Measurements from ENCODE around the gene ACTL6B. TPM values are rescaled to one million over a fixed set of nuclear protein-coding genes. Genes with fewer than 3 reads are reported as not detected.
A peak's percentile ranks its signal among the peaks of the same experiment; 100 is the strongest.

Gene ACTL6B
- total and polyA plus RNA-seq, 9 of the 15 experiments (the other 6 are each of a cell fraction or from before 2014, with no cell fraction given) = not detected

DNA sequence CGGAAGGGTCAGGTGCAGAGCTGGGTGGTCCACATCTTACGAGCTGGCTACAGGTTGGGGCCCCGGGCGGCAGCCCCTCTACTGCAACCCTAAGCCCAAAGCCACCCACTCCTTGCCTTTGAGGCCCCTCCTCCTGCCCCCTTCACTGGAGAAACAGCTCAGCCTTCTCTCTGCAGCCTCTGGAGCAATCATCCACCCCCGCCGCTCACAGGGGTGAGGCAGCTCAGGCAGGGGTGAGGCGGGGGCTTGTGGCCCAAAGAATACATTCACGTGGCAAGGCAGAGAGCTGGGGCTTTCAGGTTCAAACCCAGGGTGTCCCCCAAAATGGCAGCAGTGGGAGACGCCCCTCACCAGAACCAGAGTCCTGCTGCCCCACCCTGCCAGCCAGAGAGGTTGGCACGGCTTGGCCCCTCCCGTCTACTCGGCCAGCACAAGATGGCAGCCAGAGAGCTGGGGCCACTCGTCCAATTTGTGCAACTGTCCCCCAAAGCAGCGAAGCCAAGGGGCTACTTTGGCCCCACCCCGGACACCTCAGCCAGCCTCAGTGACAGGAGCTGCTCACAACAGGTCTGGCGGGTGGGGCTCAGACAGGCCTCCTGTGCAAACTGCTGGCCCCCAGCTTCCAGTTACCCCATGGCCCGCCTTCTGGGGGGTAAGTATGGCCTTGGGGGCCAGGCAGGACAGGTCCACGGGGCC, 24.5 kb upstream of the ACTL6B start (continued):
- TF ChIP-seq MTA1 (IDR thresholded peaks at IDR 0.05; ENCODE audit: borderline replicate concordance) (0 out of 2 replicates have a peak, but pooled peaks have one; percentile 61), ZNF444 (CRISPR knock-in tag; IDR thresholded peaks at IDR 0.05) (no peak), ZNF253 (CRISPR knock-in tag; conservative IDR thresholded peaks at IDR 0.05) (0 out of 2 replicates have a peak, but pooled peaks have one; percentile 44), SUPT5H (IDR thresholded peaks at IDR 0.05) (peak; percentile 58; the same call in 1 of the 2 replicates), RBFOX2 (IDR thresholded peaks at IDR 0.05; ENCODE audit: low read depth, low read length) (peak; percentile 63), CHD2 (IDR thresholded peaks at IDR 0.05; ENCODE audit: low read depth, low read length) (0 out of 2 replicates have a peak, but pooled peaks have one; percentile 24)
- TF ChIP-seq, protein P1, sequence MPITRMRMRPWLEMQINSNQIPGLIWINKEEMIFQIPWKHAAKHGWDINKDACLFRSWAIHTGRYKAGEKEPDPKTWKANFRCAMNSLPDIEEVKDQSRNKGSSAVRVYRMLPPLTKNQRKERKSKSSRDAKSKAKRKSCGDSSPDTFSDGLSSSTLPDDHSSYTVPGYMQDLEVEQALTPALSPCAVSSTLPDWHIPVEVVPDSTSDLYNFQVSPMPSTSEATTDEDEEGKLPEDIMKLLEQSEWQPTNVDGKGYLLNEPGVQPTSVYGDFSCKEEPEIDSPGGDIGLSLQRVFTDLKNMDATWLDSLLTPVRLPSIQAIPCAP (CRISPR knock-in tag; IDR thresholded peaks at IDR 0.05; ENCODE audit: borderline replicate concordance) = no peak

DNA sequence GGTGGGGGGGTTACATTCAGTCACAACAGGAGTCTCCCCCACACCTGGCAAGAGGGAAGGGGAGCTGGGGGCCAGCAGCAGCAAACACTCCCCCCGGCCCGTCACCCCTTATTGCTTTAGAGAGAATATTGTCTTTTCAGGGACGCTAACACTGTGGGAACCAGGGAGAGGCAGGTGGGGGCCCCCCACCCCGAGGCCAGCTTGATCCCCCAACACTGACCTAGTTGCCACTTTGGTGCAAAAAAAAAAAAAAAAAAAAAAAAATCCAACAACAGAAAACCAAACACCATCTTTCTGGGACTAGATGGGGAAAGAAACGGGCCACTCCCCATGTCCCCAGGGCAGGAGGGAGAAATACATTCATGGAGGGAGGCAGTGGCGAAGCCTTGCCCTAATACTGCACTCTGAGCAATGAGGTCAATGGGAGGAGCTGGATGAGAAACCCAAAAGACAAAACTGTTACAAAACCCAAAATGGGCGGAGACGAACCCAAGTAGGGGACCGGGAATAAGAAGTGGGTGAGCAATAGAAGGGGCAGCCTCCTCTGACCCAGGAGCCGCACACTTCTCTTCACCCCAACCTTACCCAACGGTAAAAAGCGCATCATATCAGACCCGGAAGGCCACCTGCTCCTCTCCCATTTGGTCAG, 23.8 kb upstream of the ACTL6B start:
- Histone ChIP-seq H3K9me3 (replicated peaks; ENCODE audit: control insufficient read depth, insufficient read depth, low read depth, low read length) (no peaks in the 10 kb centered on the region), H4K20me1 (replicated peaks; ENCODE audit: control insufficient read depth, insufficient read depth, low read length) (peaks cover 22% of the 10 kb centered on the region; the same call in 1 of the 2 replicates), H3K79me2 (ENCODE audit: control insufficient read depth, insufficient read depth, low read length) (peaks cover 32% of the 10 kb centered on the region), H2AFZ (ENCODE audit: low read depth, low read length) (no peak overlapping the region), H3K4me2 (ENCODE audit: insufficient read depth, low read length) (no peak overlapping the region), H3K27me3 (ENCODE audit: control insufficient read depth in 2 of 2, insufficient read depth in 2 of 2, low read length in 2 of 2) (no peaks in the 10 kb centered on the region), H3K9ac (ENCODE audit: insufficient read depth in 1 of 2, low read depth in 2 of 2, low read length in 2 of 2) (peak overlapping the region in 1 of 2 experiments; percentile 76; a peak in 1 of 4 replicates), H3K36me3 (ENCODE audit: control insufficient read depth, insufficient read depth, low read length) (peaks cover 88% of the 10 kb centered on the region; the same call in 2 of the 3 replicates), H3K9me1 (ENCODE audit: control insufficient read depth, insufficient read depth, low read length) (no peaks in the 10 kb centered on the region), H3K27ac (ENCODE audit: extremely low read depth, low read depth, low read length) (no peak overlapping the region), H3K4me3 (no peak overlapping the region), H3K4me1 (replicated peaks in 1 of 2; ENCODE audit: control insufficient read depth in 2 of 2, insufficient read depth in 2 of 2, low read length in 2 of 2) (peaks cover 4 to 91% of the 10 kb centered on the region in 2 experiments)
- ChIA-PET POLR2A (interaction anchor here (0.6 to 2.4 kb wide), 15 partner anchors 9 to 210 kb away, joined by 3 to 16 read pairs (median 4); partner anchors contain the start of genes MOSPD3 and UFSP1), CTCF (ENCODE audit: low intra/inter-chr PET ratio) (no interaction called here)
- in situ Hi-C loops (cut with MboI) = no loop called here
- FAIRE-seq (peak; percentile 72), ATAC-seq (peak; percentile 13), DNase-seq (ENCODE audit: extremely low read depth in 1 of 4, low spot score in 3 of 4) (peak in 3 of 4 experiments; percentile 15 to 49 (median 34))
- BruUV-seq (replicated peaks) = no TSS peak
- 59% methylated on average over 10 of the region's 13 CpGs for WGBS (ENCODE audit: insufficient coverage, low coverage, missing lambda C conversion rate)
- intact Hi-C loops (cut with micrococcal nuclease) = no loop called here
- TF ChIP-seq POLR2AphosphoS5 (IDR thresholded peaks at IDR 0.05; ENCODE audit: control insufficient read depth, insufficient read depth, low read depth, low read length) = peak; percentile 18; the same call in 1 of the 2 replicates
- TF ChIP-seq ZNF347 (CRISPR knock-in tag; IDR thresholded peaks at IDR 0.05; ENCODE audit: low read depth) = no peak
- TF ChIP-seq, protein P2, sequence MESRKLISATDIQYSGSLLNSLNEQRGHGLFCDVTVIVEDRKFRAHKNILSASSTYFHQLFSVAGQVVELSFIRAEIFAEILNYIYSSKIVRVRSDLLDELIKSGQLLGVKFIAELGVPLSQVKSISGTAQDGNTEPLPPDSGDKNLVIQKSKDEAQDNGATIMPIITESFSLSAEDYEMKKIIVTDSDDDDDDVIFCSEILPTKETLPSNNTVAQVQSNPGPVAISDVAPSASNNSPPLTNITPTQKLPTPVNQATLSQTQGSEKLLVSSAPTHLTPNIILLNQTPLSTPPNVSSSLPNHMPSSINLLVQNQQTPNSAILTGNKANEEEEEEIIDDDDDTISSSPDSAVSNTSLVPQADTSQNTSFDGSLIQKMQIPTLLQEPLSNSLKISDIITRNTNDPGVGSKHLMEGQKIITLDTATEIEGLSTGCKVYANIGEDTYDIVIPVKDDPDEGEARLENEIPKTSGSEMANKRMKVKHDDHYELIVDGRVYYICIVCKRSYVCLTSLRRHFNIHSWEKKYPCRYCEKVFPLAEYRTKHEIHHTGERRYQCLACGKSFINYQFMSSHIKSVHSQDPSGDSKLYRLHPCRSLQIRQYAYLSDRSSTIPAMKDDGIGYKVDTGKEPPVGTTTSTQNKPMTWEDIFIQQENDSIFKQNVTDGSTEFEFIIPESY (CRISPR knock-in tag; IDR thresholded peaks at IDR 0.05) = peak; percentile 7; the same call in 1 of the 2 replicates
- TF ChIP-seq RBM22 (IDR thresholded peaks at IDR 0.05; ENCODE audit: low read depth, low read length, poor library complexity, severe bottlenecking) = peak; percentile 4
- TF ChIP-seq SUPT5H (IDR thresholded peaks at IDR 0.05) = no peak
- TF ChIP-seq POLR2B (IDR thresholded peaks at IDR 0.05; ENCODE audit: low read depth, partially characterized antibody) = peak; percentile 48

Data from K562 (cell line).